Astrocyte of the hippocampus (primary cell): ENCODE results near the gene OPTC.

Experiments
- DNase-seq: peaks from one replicate; pipeline ENCODE4 v3.0.0; 2011; ENCODE audit warnings: low read depth, low spot score

OPTC gene

DNA sequence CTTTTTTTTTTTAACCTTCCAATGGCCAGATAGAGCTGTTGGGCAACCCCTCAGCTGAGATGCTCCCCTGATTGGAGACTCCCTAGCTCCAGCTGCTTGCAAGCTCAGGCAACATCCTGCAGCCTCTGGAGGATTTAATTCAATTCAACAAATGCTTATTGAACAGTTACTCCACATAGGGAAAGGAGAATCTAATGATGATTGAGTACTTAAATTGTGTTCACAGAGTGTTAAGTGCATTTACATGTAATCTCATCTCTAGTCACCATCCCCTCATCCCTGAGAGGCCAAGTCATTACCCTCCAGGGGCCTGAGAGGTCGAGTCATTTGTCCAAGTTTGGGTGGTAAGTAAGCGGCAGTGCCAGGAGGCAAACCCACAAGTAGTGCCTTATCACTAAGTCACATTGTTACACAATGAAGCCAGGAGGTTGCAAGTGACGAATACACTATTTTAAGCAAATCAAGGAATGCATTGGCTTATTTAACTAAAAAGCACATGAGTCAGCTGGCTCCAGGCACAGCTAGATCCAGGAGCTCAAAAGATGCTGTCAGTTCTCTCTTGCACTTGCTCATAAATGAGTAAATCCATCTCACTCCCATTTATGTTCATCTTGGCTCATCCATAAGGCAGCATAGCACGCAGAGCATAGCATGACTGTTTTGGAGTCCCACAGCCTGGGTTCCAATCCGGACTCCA lies 64.3 kb downstream of the OPTC start:
- DNase-seq = peak; percentile 92
